ENCODE results near the gene APMAP. TPM values are rescaled to one million over a fixed set of nuclear protein-coding genes. Genes with fewer than 3 reads are reported as not detected.
"Not testable (repeated sequence)": the region's sequence is repeated elsewhere in the genome, so short reads cannot be mapped to it uniquely, and the experiment has no call there.

APMAP gene
- total RNA-seq, 2 experiments from 2014 or later: 36.7 to 40.0 TPM

- ChIA-PET POLR2A (no interaction called here), CTCF (interaction anchor here (3.4 kb wide), 1 partner anchor 16 kb away, joined by 30 read pairs; the partner anchor contains the start of gene CST7)
- ATAC-seq: no peak
Observed at GRCh38 chr20:24933266-24933908, 59.2 kb downstream of the APMAP start.

GRCh38 chr20:24931893-24932292, 60.7 kb downstream of the APMAP start:
- CTCF ChIA-PET: interaction anchor here (0.8 to 3.4 kb wide), 8 partner anchors 10 to 134 kb away, joined by 3 to 30 read pairs (median 4); partner anchors contain the start of gene CST7
- H3K27ac Mint-ChIP-seq: peak overlapping the region; percentile 80
- H3K36me3 Mint-ChIP-seq (ENCODE audit: low read depth); H3K27me3 Mint-ChIP-seq; DNase-seq; H3K9me3 Mint-ChIP-seq; intact Hi-C loops (cut with micrococcal nuclease); ATAC-seq; H3K4me3 Mint-ChIP-seq: not testable (repeated sequence)
- H3K4me1 Mint-ChIP-seq (ENCODE audit: low read depth): peaks cover 30% of the 10 kb centered on the region
- POLR2A ChIA-PET: interaction anchor here (1.2 kb wide), 1 partner anchor 17 kb away, joined by 3 read pairs; the partner anchor contains the start of gene CST7

More at GRCh38 chr20:24933266-24933908, 59.2 kb downstream of the APMAP start:
- H3K27ac Mint-ChIP-seq: no peak overlapping the region
- no peak for TF ChIP-seq CTCF (IDR thresholded peaks at IDR 0.05)
- peaks cover 30% of the 10 kb centered on the region for H3K4me1 Mint-ChIP-seq (ENCODE audit: low read depth)
- intact Hi-C loops (cut with micrococcal nuclease): no loop called here
- peaks cover 2% of the 10 kb centered on the region for H3K9me3 Mint-ChIP-seq
- H3K27me3 Mint-ChIP-seq: no peaks in the 10 kb centered on the region
- no peaks in the 10 kb centered on the region for H3K36me3 Mint-ChIP-seq (ENCODE audit: low read depth)
- no peak overlapping the region for H3K4me3 Mint-ChIP-seq
- no peak for DNase-seq

GRCh38 chr20:24930724-24931688, 61.5 kb downstream of the APMAP start:
- DNase-seq; H3K27me3 Mint-ChIP-seq; H3K9me3 Mint-ChIP-seq; ATAC-seq; intact Hi-C loops (cut with micrococcal nuclease); H3K36me3 Mint-ChIP-seq (ENCODE audit: low read depth): not testable (repeated sequence)
- Mint-ChIP-seq H3K27ac (peak overlapping the region; percentile 80), H3K4me1 (ENCODE audit: low read depth) (peaks cover 28% of the 10 kb centered on the region), H3K4me3 (peak overlapping the region; percentile 32)
- CTCF ChIA-PET: interaction anchor here (0.7 to 3.4 kb wide), 23 partner anchors 8 to 286 kb away, joined by 3 to 30 read pairs (median 3); partner anchors contain the start of gene CST7
- POLR2A ChIA-PET: interaction anchor here (0.5 to 1.0 kb wide), 2 partner anchors 56 to 152 kb away, joined by 3 read pairs; no protein-coding TSS in a partner anchor
- TF ChIP-seq CTCF (IDR thresholded peaks at IDR 0.05): peak; percentile 73

GRCh38 chr20:24929867-24930723, 62.5 kb downstream of the APMAP start:
- peak; percentile 57 for DNase-seq
- CTCF ChIA-PET: interaction anchor here (0.7 to 3.4 kb wide), 18 partner anchors 8 to 286 kb away, joined by 3 to 30 read pairs (median 4); partner anchors contain the start of gene CST7
- H3K36me3 Mint-ChIP-seq (ENCODE audit: low read depth); H3K27me3 Mint-ChIP-seq; ATAC-seq; intact Hi-C loops (cut with micrococcal nuclease); H3K9me3 Mint-ChIP-seq: not testable (repeated sequence)
- POLR2A ChIA-PET: interaction anchor here (0.5 to 1.0 kb wide), 2 partner anchors 57 to 151 kb away, joined by 3 read pairs; no protein-coding TSS in a partner anchor
- H3K4me1 Mint-ChIP-seq (ENCODE audit: low read depth): peaks cover 28% of the 10 kb centered on the region
- peak overlapping the region; percentile 79 for H3K27ac Mint-ChIP-seq
- peak overlapping the region; percentile 32 for H3K4me3 Mint-ChIP-seq

- H3K27ac Mint-ChIP-seq; H3K27me3 Mint-ChIP-seq; ATAC-seq; intact Hi-C loops (cut with micrococcal nuclease); H3K9me3 Mint-ChIP-seq; POLR2A ChIA-PET; H3K36me3 Mint-ChIP-seq (ENCODE audit: low read depth); DNase-seq; H3K4me3 Mint-ChIP-seq: not testable (repeated sequence)
- CTCF ChIA-PET: interaction anchor here (1.7 kb wide), 1 partner anchor 136 kb away, joined by 5 read pairs; no protein-coding TSS in a partner anchor
- peaks cover 28% of the 10 kb centered on the region for H3K4me1 Mint-ChIP-seq (ENCODE audit: low read depth)
Observed at GRCh38 chr20:24929259-24929658, 63.3 kb downstream of the APMAP start.

- ATAC-seq; H3K27me3 Mint-ChIP-seq; H3K27ac Mint-ChIP-seq; H3K36me3 Mint-ChIP-seq (ENCODE audit: low read depth); DNase-seq; POLR2A ChIA-PET; H3K4me1 Mint-ChIP-seq (ENCODE audit: low read depth); intact Hi-C loops (cut with micrococcal nuclease); H3K9me3 Mint-ChIP-seq; H3K4me3 Mint-ChIP-seq: not testable (repeated sequence)
- CTCF ChIA-PET: interaction anchor here (1.1 kb wide), 1 partner anchor 983 kb away, joined by 3 read pairs; no protein-coding TSS in a partner anchor
Observed at GRCh38 chr20:24920706-24921105, 71.8 kb downstream of the APMAP start.

GRCh38 chr20:24919665-24920064, 72.9 kb downstream of the APMAP start:
- intact Hi-C loops (cut with micrococcal nuclease): loop anchor here (10.0 kb wide), 1 partner anchor 55 kb away; no protein-coding TSS in a partner anchor
- CTCF ChIA-PET: interaction anchor here (0.9 to 2.6 kb wide), 5 partner anchors 11 to 982 kb away, joined by 3 to 16 read pairs (median 4); no protein-coding TSS in a partner anchor
- H3K27me3 Mint-ChIP-seq; ATAC-seq; H3K4me3 Mint-ChIP-seq; H3K4me1 Mint-ChIP-seq (ENCODE audit: low read depth); H3K36me3 Mint-ChIP-seq (ENCODE audit: low read depth); H3K9me3 Mint-ChIP-seq; DNase-seq; POLR2A ChIA-PET; H3K27ac Mint-ChIP-seq: not testable (repeated sequence)
